GM18502 (cell line): Measurements from ENCODE around the gene GALNT18.
A peak's percentile ranks its signal among the peaks of the same experiment; 100 is the strongest.

Experiments used
- ATAC-seq: cut with Tn5 transposase; IDR thresholded peaks from one replicate; pipeline ENCODE4 v1.9.1; 2021; ENCODE audit warnings: mild to moderate bottlenecking; ENCODE audit not compliant: unreplicated experiment, poor library complexity

The GALNT18 gene

DNA sequence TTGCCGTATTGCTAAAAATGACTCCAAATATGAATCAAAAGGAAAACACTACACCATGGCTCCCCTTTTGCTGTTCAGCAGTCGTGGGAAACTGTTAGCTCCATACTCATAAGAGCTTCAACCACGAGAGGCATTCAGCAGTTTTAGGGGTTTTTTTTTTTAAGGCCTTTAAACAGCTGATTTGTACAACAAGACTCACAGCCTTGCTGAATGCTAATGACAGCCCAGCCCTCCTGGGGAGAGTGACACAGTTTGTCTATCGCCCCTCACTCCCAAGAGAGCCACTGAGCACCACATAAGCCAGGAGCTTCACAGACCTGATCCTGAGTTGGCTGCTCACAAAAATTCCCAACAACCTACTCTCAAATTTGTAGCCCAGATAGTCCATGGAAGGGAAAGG, 32.4 kb downstream of the GALNT18 start:
- ATAC-seq = peak; percentile 65

DNA sequence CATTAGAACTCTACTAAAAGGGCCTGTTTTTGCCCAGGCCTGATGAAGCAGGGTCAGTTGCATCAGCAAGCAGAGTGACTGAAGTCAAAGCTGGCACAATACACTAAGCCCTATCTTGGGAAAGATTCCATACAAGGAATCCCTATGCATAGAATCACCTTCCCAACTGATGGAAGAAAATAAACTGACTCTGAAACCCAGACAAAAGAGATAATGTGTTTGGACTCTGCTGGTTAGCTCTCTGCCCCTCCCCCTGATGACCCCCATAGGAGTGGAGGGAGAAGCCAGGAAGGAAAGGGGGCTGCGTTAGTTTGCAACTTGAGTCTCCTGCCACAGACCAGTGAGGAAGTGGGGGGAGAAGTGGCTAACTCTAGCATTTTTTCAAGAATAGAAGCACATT, 32.9 kb downstream of the GALNT18 start:
- ATAC-seq = no peak

DNA sequence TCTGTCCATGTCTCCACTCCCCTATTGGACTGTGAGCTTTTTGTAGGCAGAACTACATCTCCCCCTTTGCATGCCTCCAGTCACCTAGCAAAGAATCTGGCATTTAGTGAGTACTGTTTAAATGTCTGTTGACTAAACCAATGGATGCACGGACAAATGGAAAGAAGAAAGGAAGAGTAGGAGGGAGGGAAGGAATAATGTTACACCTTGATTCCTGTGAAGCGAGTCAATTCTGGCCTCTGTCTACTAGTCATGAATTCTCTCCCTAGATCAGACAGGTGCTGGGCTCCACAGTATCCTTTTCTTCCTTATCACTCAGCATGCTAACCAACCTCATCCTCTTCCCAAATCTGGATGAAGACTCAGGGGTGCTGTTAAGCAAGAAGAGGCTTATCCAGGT, 33.6 kb downstream of the GALNT18 start:
- ATAC-seq = no peak

DNA sequence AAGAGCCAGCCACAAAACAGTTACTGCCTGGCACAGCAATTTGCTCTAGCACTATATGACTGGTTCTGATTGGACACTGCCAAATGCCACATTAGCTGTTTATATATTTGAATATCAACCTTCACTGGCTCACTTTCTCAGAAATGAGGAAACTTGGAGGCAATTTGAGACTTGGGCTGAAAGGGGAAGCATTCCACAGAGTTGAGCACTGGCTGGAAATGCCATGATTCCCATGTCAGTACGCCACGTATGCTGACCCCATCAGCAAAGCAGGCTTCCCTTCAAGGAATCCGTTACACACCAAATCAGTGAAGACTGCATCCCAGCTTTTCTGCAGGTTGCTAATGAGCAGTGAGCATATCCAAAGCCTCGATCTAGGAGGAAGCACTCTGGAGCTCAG, 34.7 kb downstream of the GALNT18 start:
- ATAC-seq = no peak

DNA sequence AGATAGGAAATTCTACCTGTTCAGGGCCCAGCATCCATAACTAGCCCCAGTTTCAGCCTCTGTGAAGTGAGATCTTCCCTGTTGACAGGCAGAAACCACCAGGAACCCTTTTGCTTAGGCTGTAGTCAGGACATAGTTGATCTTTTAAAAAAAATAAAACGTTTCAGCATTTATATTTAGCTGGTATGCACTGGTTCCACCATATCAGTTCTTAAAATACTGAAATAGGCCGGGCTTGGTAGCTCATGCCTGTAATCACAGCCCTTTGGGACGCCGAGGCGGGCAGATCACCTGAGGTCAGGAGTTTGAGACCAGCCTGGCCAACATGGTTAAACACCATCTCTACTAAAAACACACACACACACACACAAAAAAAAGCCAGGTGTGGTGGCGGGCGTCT, 35.3 kb downstream of the GALNT18 start:
- no peak for ATAC-seq

DNA sequence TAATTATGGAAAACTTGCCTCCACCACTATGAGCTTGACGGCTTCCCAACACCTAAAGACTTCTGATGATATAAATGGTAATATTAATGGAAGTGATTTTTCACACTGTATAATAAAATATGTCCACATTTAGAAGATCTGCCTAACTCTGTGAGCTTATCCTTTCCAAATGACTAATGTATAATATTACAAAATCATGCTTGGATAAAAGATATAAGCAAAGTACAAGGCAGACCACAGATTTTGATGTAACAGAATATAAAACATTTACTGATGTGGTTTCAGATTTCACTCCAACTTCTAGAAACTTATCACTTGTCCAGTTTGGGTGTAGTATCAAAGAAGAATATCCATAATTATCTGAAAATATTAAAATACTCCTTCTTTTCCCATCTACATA, 36.9 kb downstream of the GALNT18 start:
- no peak for ATAC-seq

DNA sequence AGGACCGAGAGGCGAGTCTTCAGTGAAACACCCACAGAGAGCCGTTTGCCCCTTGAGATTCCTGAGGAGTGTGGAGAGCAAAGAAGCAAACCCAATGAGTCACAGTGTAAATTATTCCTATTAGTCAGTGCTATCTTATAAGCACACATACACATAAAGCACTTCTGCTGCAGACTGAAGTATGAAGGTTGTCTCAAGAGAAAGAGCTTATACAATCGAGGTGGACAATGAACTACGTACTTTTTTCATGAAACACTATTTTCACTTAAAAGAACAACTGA, 37.3 kb downstream of the GALNT18 start:
- ATAC-seq = no peak

DNA sequence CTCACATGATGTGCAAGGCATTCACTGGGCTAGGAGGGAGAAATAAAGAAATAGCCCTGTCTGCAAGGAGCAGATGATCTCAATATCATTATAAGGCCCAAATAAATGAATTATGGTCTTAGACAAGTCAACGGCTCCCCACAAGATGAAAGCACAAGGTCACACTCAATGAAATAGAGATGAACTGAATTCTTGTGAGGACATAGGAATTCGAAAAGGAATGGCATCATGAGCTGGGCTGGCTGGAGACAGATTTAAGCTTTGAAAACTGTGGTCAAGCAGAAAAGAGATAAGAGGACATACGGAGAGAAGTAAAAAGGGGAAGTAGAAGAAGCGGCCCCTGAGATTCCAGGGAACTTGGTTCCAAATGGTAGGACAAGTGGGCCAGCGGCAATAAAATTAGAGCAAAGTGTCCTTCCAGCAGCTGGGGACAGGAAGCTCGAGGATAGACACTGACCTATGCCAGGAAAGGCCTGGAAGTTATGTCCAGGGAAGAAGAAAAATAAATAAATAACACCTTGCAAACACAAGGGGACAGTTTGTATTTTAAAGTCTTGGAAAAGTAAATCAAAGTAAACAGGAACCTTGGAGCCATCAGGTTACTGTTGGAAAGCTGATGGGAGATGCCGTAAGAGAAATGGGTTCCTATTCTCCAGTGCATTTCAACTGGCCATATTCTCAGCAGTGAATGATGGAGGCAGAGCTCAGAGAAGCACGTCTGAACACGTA, 37.8 kb downstream of the GALNT18 start:
- no peak for ATAC-seq

DNA sequence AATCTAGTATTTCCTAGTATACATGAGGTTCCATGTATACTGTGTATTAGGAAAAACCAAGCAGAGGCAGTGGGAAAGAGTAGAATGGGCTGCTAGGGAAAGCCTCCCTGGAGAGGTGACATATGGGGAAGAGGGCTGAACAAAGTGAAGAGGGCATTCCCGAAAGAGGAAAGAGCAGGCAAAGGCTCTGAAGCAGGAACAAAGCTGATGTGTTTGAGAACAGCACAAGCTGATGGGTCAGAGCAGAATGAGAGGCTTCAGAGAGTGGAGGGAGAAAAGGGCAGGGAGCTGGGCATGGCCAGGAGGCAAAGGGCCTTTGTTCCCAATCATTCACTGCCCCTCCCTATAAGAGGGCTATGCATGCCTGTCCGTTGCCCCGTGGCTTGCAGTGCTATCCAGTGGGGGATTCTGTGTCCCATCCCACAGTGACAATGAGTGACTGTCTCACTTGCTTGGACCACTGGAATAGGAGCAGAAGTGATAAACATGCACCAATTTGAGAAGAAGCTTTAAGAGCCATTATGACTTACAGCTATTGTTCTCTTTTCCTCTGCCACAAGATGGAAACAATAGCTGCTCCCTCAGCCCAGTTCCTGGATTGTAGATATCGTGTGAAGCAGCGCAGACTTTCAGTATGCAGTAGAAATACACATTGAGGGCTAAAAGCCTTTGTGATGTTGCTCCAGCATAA, 39.6 kb downstream of the GALNT18 start:
- ATAC-seq = no peak

DNA sequence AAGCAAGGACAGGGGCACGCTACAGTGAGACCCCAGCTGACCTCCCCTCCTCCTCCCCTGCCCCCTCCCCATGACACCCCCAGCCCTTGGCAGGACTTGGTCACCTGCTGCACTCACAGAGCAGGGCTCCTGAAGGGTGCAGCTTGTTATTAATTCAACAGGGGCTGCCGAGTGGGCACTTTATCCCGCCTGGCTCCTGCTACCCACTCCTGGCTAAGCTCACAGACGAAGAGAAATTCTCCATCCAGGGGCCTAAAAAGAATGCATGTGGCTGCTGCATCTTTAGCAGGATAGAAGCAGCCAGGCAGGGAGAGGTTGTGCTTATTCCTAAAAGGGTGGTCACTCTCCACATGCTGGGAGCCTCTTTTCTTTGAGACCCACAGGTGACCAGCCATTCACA, 40.3 kb downstream of the GALNT18 start:
- no peak for ATAC-seq

DNA sequence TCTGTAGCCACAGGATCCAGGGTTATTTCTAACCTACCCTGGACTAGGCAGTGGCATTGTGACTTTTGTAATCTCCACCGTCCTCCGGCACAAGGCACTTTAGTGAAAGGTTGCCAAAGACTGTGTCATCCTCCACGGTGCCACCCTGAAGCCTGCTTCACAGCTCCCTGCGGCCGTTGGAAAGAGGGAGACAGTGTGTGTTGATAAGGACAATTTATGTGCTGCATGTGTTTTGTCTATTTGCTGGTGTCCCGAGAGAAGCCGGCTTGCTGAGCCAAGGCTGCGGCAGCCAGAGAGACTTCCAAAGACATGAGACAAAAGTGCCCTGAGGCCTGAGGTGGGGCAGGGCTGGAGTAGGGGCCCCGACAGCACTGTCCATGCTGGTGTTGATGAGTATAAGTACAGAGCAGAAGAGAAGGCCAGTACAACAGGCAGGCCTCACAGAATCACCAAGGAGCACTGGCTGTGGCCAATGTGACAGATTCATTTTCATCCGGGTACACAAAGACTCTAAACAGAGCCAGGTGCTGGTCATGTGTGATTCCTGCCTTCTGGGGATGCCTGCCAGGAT, 40.9 kb downstream of the GALNT18 start:
- ATAC-seq = no peak

DNA sequence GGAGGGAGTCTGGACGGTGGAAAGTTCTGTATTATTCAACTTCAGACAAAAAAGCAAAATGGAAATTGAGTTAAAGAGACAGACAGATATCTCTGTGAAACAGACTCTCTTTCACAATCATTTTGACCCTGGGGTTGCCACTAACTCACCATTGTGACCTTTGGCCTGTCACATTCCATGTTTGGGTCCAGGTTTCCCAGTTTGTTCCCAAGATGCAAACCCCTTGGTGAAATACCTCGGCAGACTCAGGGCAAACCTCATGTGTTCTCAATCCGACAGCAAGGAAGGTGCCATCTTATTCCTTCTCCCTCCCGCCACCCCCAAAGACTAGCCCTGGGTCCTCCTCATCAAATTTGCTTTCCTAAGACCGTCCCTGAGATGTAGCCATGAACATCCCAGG, 41.8 kb downstream of the GALNT18 start:
- no peak for ATAC-seq

DNA sequence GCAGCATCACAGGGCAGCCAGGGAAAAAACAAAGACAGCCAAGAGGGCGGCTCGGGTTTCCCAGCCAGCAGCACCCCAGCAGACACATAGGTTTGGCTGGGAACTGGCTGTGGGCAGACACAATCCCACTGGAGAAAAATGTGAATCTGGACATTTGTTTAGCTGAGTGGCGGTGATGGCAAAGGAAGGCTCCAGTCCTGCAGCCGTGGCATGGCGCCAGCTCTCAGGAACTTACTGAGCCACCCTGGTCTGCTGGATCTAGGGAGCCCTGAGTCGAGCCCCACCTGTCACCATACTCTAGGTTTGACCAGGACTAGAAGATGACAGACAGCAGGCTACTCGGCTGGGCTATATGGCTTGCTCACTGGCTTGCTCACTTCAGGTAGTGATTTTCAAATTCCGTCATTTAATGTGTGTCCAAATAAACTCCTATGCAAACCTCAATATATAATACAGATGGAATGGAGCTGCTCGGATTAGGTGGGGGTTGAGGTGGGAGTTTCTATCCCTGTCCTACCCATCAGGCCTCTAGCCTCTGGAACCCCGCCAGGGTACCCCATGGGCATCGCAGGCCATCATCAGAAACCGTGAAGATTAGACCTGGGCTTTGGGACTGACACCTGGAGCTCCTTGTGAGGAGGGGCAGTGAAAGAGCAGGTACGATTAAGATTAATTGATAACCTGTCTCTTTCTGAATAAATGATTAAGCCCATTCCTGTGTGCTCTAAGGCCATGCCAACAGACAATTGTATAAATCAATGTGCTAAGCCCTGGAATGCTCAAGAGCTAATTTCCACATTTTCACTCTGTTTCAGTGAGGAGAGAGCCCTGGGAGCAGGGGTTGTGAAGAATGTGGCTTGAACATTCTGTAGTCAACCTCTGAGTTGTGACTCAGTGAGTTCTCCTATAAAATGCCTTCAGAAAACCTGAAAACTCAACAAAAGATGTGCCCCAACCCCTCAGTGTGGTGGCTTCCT, 42.5 kb downstream of the GALNT18 start:
- ATAC-seq = no peak

DNA sequence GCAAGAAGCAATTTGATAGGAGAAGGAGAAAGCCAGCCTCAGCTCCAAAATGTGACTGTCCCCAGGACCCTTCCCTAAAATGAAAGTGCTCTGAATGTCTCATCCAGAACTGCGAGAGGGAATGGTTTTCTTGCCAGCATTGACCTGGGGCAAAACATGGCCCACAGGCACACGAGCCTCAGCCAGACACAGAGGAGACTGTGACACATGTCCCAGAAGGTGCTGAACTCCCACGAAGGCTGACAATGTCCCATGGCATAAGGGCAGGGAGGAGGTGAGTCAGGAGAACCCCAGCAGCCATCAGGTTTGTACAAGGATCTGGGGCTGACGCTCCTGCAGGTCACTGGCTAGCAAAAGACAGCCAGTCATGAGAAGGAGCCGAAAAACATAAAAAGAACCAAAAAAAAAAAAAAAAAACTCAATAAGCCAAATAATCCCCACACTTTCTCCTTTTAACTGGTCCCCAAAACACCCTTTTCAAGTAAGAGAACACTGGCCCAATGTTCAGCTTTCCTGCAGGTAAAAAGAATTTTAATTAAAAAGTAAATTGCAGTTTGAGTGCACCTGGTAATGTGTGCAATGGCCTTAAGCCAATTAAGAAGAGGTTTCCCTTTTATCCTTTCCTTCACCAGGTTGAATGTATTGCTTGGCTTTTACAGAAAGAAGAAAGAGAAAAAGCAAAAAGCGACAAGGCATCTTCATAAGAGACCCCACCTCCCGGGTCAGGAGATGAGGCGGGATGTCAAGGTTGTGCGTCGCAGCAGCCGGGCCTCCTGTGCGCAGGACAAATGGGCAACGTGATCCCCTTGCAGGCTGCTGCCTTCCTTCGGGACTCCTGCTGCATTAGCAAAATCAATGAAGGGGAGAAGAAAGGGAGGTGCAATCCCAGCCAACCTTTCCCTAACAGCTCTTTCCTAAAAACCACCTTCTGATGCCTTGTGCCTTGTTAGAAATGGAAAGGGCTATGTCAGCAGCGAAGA, 43.6 kb downstream of the GALNT18 start:
- ATAC-seq = no peak

DNA sequence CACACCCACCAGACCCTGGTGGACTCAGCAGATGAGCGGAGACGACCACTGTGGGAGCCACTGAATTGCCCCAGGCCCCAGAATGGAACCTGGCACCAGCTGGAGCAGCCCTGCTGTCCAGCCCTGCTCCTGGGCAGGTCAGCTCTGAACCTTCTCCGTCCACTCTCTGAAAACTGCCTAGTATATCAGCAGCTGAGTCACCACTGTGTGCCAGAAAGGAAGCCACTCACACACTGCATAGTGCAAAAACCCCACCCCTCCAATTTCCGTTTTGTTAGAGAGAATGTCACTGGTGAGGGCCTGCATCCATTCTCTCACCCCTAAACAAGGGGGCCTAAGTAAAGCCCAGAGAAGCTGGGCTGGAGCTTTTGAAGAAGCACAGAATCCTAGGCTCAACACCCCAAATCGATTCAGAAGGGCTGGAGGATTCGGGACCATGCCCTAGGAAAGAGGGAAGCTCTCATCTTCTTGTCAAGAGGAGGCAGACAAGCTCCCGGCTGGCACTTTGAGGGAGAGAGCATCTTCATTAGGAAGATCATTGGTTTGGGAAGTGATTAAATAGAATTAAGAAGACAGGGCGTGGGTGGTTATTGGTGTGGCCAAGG, 44.5 kb downstream of the GALNT18 start:
- ATAC-seq = peak; percentile 65

DNA sequence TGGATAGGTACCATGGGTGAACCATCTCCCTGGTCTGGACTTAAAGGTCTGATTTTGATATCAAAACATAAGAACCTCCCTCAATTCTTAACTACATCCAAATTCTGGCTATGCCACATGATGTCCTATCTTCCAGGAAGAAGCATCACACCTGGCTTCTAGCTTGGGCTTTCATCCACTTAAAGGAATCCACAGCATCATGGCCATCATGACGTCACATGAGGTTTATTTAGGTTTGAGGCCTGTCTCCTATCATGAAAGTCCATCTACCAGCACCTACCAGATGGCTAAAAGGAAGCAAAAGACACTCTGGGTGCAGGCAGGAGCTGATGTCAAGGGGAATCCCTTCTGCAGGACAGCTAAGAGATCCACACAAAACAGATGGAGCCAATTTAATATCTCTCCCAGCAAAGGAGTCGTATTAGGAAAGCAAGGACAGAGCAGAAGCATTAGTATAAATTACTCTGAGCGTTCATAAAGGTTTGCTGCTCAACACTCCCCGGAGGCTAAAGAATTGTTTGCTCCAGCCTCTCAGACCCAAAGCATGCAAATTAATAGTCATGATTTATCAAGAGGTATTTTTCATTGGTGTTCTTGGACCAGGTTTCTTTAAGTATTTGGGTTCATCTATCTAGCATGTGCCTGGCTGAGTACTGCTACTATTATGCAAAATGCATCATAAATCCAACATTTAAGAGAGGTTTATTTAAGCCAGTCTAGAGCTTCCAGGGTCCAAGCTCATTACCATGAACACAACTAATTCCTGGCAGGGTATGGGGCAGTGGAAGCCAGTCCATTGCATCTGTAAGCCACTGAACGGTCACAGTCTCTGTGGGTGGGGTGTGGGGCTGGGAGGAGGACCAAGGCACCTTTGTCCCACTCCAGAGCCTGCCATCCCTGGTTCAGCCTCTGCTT, 47.2 kb downstream of the GALNT18 start:
- ATAC-seq = no peak

DNA sequence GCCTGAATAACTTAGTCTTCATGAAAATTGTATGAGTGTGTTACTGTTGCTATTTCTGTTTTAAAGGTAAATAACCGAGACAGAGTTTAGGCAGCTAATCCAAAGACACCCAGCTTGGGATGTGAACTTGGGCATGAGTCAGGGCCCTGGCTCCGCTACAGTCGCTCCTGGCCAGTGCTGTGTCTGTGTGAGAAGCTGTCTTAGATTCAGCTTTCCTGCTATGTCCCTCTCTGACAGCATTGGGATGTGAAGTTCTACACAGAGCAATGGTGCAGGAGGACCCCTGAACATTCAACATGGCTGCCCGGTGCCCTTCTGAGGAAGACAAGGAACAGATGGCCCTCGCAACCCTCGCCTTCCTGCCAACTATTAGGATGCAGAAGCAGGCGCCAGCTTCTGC, 49.4 kb downstream of the GALNT18 start:
- ATAC-seq = no peak

DNA sequence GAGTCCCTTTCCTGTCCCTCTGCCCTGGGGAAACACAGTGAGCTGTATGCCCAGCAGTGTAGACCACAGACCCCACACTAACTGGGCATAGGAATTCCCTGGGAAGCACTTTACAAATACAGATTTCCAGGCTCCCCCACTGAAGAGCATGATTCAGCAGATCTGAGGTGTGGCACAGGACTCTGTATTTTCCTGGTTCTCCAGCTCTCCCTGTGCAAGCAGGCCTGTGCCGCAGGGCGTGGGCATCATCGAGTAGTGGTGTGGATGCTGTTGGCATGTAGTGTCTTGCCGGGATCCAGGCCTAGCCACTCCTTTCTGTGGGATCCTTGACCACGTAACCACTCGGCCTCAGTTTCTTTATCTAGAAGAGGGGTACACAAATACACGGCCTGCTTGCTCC, 49.9 kb downstream of the GALNT18 start:
- no peak for ATAC-seq
